Endothelial cell of hepatic sinusoid (primary cell): Measurements from ENCODE around the gene ADM.

ENCODE experiments used
- in situ Hi-C: cut with HindIII; loops from 2 replicates; pipeline ENCODE4 v1.10.0; 2017; ENCODE audit warnings: low sequenced_read_pairs

The ADM gene

DNA sequence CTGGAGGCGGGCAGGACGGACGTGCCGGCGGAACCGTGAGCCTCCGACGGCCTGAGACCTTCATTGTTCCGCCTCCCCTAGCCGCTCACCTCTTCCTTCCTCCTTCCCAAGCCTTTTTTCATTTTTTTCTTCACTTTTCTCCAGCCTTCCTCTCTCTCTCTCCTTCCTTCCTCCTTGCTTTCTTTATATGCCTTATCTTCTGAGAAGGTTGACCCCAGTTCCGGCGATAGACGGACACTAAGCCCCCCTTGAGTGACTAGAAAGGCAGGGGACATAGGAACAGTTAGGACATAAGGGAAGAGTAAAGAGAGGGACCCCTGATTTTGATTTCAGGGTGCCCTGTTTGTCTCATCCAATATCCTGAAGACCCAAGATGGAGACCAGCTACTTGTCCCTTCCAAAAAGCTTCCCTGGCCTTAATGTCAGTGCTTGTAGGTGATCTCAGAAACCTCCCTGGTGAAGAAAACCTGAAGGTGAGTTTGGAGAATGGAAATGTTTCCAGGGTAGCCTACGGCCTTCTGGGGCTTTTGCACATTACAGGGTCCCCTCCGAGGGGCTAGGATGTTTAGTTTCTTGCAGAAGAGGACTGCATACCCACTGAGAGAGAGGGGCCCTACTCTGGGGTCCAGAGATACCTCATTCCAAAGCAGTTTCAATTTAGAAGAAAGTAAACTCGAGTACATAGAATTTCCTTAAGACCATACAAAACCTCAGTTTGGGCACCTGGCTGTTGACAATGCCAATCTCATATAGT lies 3.5 kb downstream of the ADM start:
- in situ Hi-C loops, result no loop called here

DNA sequence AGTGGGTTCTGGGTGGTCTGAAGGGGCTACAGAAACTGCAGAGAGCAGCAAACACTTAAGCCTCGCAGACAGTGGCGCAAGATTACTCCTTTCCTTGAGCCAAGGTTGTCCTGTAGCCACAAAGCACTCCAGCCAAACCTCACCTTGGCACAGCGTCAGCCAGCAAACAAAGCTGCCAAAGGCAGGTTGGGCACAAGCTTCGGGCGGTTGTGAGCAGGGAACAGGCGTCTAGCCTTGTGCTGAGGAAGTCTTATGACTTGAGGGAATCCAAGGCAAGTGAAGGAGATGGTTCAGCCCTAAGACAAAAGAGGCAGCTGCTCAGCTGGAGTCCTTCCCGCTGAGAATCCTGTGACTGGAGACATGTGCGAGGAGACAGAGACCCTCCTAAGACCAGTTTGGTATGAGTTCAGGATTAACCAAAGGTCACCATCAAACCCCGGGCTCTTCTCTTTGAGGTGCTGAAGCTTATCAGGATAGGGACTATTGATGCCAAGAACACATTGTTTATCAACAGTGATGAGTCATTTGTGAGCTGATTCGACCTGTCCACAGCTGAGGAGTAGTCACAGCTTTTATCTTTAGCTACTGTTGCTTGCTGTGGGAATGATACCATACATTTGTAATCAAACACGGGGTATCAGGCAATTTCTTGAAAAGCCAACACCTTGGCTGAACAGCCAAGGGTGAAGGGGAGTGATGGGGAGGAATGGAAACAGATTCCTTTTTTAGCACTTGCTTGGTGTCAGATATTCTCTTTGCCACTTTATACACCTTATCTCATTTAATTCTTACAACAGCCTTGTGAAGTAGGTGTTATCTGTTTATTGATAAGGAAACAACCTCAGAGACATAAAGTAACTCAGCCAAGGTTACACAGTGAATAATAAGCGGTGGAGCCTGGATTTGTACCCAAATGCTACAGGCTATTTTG lies 4.6 kb downstream of the ADM start:
- in situ Hi-C loops, result no loop called here

DNA sequence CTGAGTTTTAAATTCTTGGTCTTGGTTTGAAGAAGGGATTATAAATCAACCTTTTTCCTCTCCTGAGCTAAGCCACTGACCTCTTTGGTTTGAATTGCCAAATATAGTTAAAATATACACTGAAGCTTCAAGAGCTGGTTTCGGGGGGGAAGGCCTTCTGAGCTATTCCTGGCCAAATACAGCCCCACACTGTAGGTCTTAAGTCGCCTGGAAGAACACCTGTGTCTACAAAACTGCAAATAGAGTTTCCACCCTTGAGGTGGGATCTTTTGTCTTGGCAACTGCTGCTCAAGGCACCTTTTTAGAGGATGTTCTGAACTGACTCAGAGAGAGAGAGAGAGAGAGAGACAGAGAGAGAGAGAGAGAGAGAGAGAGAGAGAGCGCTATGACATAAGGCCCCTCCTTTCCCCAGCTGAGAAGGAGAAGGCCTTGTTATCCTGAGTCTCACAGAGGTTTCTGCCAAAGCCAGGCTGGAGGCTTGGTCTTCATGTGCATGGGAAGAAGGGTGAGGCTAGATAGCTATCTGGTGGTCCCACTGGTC lies 5.5 kb downstream of the ADM start:
- in situ Hi-C loops, result no loop called here

DNA sequence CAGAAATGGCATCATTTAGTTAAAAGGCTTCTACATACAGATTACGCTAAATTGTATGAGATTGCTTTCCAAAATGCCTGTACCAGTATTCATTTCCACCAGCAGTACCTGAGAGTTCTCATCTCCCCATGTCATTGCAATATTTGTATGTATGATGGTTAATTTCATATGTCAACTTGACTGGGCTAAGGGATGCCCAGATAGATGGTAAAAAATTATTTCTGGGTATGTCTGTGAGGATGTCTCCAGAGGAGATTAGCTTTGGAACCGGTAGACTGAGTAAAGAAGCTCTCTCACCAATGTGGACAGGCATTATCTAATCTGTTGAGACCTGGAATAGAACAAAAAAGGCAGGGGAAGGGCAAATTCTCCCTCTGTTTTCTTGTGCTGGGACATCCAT lies 6.9 kb downstream of the ADM start:
- in situ Hi-C loops, result no loop called here

DNA sequence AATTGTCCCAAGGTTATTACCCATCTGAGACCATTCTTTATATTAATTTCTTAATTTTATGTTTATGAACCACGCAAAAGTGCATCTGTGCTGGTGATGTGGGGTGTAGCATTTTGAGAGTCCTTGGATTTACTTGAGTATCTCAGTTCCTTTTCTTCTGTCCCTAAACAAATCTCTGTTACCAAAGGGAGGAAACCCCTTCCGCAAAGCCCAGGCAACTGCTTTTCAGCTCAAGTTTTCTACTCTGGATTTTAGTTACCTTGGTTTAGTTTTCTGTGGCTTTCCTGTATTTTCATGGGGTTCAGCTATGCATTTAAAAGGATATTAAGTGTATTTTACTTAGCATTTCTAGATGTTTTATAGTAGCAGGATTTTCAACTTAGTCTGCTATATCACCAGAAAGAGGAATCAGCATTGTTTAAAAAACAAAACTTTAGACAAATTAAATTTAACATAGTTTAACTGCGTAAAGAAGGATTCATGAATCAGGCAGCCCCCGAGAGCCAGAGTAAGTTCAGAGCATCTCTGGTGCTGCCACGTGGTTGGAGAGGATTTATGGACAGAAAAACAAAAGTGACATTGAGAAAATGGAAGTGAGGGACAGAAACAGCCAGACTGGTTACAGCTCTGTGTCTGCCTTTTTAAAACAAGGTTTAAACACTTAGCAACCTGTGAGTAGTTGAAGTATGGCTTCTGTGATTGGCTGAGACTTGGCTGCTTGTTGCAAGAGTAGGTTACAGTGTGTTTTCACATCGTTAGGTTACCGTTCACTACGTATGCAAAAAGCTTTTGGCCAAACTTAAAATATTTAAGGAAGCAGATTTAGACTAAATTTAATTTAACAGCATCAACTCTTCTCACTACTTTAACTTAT lies 9.6 kb downstream of the ADM start:
- in situ Hi-C loops, result no loop called here

DNA sequence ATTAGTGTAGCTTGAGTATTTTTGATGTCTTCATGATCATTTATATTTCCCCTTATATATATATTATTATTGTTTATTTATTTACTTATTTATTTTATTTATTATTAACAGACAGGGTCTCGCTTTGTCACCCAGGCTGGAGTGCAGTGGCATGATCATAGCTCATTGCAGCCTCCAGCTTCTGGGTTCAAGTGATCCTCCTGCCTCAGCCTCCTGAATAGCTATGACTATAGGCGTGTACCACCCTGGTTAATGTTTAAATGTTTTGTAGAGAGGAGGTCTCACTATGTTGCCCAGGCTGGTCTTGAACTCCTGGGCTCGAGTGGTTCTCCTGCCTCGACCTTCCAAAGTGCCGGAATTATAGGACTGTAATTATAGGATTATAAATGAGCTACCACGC lies 10.2 kb downstream of the ADM start:
- in situ Hi-C loops, result no loop called here

DNA sequence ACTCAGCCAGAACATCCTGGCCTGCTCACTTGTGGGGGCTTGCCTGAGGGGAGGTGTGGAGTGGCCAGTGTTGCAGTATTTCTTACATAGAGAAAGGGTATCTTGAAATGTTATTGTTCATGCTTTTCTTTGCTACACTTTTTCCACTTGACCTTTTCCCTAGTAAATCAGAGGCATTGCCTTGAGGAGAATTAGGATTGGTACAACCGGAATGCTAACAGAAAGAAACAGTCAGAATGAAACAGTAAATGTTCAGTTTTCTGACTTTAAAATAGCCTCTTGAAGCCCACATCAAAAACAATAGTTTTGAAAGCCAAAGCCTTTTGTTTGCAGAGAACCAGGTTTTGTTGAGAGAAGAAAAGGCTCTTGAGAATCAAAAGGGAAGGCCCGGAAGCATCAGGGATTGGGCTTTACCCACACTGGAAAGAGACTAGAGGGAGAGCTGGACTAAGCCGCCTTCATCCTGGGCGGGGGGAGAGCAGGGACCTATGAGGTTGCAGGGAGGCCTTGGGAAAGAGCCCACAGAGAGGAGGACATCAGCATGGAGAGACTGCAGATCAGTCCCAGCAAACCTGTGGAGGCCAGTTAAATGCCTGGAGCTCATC lies 12.4 kb downstream of the ADM start:
- in situ Hi-C loops, result no loop called here

DNA sequence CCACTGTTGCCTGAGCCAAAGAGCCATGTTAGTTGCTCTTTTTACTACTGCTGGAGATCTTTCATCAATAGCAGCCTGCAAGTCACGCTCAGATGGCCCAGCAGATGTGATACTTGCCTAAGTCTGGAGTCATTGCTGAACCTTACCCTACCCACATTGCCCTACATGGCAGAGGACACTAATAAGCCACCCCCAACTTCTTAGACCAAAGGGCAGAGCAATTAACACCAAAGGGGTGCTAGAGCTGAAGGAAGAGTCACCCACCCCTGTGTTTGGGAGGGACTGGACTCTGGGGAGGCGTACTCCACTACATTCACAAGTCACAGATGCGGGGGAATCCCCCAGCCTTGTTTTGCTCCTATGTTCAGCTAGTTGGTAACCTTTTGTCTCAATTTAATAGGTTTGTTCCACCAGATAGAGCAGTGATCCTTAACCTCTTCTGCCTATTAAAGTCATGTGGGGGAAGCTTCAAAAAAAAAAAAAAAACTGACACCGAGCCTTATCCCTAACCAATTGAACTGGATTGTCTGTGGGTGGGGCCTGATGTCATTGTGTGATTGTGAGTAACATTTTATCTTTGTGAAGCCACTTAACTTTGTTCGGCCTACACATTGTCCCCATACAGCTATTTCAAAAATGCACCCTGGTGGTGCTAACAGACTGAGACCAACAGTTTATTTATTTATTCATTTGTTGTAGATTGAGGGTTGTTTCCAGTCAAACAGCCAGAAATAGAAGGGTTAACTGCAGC lies 13.1 kb downstream of the ADM start:
- in situ Hi-C loops, result no loop called here

DNA sequence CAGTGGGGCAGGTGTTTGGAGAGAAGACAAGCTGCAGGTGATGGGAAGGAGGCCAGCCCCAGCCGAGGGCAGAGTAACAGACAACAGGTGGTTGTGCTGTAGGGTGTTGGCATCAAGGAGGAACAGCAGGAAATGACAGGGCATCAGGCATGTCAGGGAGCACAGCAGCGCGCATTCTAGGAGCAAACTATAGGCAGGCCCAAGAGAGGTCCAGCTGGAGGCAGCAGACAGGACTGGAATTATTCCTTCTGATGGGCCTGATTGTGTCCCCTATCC lies 13.6 kb downstream of the ADM start:
- in situ Hi-C loops, result no loop called here

DNA sequence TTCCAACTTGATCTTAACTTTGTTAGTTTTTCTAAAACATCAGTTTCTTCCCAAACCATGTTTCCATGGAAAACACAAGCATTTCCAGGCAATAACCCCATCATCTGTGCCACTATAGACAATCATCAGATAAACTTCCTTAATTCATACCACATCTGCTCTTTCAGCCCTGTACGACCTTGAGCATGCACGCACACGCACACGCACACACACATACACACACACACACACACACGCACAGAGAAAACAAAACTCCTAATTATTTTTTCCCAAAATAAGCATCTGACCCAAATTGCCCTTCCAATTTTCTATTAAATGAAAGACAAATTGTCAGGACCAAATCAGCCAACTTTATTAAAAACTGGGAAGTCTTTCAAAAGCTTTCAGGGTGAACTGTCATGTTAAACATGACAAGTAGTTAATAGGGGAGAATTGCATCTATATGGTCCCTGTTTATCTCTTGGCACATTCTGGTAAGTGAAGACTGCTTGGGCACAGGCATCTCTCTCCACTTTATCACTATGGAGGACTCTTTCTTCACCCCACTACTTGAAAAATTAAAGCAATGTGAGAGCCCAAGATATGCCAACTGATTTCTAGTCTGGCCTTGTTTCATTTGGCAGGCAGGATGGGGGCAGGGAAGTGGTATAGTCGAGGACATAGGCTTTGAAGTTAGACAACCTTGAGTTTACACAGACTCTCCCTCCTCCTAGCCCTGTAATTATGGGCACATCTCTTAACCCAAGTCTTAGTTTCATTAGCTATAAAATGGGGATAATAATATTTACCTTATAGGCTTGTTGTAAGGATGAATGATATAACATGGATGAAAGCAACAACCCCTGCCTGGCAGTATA lies 15.1 kb downstream of the ADM start:
- in situ Hi-C loops, result loop anchor here (5.0 kb wide), 1 partner anchor 52 kb away; no protein-coding TSS in a partner anchor

DNA sequence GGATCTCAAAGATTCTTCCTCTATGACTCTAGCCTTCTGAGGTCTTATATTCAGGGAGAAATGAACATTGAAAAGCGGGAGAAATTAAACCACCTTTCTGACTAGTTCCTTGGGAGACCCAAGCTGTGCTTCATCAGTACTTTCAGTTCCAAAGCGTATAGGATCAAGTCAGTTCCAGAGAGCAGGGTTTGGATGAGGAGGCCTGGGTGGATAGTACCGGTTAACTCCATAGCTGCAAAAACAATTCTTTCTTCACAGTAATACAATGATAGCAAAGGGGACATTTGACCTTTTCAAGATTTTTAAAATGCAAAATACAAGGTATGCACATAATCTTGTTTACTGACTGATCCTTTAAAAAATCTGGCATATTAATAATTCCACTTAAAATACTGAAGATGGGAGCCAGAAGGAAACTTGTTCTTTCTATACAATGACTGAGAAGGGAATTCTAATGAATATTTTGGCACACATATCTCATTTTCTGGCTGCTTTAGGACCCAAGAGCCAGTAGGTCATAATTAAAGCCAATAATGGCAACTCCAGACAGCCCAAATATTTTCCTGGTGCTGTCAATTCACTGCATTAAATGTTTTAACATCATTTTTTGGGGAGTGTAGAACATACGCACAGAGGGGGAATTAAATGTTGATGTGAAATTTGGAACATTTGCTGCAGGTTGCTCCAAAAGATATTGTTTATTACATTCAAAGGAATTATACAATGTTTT lies 16.0 kb downstream of the ADM start:
- in situ Hi-C loops, result loop anchor here (5.0 kb wide), 1 partner anchor 51 kb away; no protein-coding TSS in a partner anchor

DNA sequence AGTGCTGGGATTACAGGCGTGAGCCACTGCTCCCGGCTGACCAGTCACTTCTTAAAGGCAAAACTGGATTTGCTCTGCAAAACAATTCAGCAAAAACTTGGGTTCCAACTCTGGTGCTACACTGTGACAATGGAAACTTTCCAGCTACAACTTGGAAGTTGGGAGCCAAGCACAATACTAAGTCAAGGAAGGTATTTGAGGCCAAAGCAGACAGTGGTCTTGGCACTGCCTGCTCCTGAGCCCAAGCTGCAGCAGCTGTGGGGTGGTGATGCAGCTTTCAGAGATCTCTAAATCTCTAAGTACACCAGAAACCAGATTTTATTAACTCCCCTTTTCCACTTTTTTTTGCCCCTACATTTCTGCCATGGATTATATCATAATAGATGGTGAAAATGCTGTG lies 17.5 kb downstream of the ADM start:
- in situ Hi-C loops, result loop anchor here (5.0 kb wide), 1 partner anchor 50 kb away; no protein-coding TSS in a partner anchor

DNA sequence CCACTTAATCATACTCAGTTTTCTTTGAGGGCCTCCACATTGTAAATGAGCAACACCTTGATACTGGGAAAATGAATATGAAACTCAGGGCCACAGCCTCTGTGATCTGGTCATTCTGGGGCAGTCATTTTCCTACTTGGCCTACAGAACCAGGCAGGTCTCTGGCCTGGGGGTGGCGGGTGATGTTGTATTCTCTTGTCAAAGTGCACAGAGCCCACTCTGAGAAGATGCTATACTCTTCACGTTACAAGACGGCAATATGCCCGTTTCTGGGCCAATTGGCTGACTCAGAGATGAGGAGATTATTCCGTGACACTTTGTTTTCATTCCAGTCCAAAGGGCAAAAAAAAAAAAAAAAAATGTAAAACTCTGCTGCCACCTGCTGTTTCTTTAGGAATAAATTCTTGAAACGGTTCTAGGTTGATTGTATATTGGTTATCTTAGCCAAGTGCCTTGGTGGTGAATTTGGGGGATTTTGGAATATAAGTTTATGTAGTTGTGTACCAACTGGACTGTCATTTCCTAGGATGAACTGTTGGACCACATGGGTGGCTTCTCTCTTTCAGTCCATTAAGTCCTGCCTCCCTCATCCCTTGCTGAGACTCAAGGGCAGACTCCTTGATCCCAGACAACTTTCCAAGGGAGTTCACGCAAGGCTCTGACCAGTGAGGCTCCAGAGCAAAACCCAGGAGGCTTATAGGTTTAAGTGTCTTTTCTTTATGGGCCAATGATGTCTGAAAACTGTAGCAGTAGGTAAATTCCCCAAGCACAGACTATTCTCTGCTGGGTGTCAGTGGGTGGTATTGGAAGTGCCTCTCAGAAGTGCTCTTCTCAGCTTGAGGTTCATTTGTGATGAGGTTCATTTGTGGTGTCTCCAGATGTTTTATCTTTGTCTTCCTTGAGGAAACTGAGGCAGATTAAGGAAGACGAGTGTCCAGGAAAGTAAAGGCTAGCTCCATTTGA lies 18.2 kb downstream of the ADM start:
- in situ Hi-C loops, result loop anchor here (5.0 kb wide), 1 partner anchor 49 kb away; no protein-coding TSS in a partner anchor

DNA sequence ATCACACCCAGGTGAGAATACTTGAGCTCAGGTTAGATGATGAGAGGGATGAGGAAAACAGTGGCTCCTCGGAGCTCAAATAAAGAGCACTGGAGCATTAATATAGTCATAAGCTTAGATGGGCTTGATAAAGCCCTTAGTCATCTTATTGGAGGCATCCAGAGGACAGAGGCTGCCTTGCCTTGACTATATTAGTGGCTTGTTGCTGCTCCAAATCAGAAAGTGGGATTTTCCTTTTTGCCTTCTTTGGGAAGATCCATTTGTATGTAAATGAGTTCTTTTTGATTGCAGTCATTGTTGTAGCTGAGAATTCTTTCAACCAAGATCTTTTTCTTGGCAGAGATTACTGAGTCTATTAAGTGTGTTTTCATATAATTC lies 18.9 kb downstream of the ADM start:
- in situ Hi-C loops, result loop anchor here (5.0 kb wide), 1 partner anchor 49 kb away; no protein-coding TSS in a partner anchor

DNA sequence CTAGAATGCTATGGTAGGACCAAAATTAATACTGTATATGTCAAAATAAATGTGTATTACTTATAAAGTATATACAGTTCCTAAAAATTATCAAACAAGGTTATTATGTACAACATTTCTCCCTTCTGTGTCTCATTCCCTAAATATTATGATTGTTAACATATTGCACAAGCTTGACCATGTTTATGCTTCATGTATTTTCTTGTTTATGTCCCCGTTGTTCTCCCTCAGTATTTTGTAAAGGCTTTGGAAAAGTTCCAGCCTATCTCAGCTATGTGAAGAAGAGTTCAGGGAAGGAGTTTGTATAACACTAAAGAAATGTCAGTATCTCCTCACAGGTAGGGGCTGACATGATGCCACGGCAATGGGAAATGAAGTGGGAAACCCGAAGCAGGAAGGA lies 19.6 kb downstream of the ADM start:
- in situ Hi-C loops, result loop anchor here (5.0 kb wide), 1 partner anchor 48 kb away; no protein-coding TSS in a partner anchor

DNA sequence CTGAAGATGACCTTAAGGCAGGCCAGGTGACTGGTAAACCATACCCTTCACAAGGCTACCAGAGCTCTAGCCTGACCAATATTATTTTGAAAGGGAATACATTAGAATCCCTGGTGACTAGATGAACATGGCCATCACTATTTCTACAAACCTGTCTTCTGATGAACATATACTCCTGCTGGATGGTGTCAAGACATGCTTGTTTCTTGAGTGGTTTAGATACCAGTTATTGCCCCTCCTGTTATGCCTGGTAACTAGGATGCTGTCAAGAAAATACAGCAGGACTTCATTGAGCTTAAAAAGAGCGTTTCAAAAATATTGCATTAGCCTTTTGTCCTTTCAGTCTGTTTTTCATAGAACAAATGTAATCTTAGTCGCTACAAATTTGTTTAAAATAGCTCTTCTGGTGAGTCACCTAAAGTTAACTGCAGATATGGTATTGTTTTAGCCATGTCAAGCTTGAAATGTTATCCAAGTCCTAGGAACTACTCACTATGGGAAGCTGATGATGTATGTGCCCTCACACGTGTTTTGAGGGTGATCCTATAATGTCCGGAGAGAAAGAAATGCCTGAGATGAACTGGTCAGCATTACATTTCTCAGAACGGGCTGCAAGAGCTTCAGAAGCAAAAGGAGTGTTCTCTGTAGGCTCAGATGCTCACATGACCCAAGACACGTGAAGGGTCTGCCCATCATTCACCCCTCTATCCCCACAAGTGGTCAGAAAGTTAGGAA lies 20.6 kb downstream of the ADM start:
- in situ Hi-C loops, result no loop called here
